ENCODE data around the gene GHITM.
"Not testable (repeated sequence)": the region's sequence is repeated elsewhere in the genome, so short reads cannot be mapped to it uniquely, and the experiment has no call there.

Gene GHITM

GRCh38 chr10:84176351-84176750, 37.0 kb downstream of the GHITM start:
- DNase-seq (ENCODE audit: low spot score) = no peak

- no peak for DNase-seq (ENCODE audit: low spot score)
Measured at GRCh38 chr10:84176836-84177474, 37.6 kb downstream of the GHITM start.

DNA sequence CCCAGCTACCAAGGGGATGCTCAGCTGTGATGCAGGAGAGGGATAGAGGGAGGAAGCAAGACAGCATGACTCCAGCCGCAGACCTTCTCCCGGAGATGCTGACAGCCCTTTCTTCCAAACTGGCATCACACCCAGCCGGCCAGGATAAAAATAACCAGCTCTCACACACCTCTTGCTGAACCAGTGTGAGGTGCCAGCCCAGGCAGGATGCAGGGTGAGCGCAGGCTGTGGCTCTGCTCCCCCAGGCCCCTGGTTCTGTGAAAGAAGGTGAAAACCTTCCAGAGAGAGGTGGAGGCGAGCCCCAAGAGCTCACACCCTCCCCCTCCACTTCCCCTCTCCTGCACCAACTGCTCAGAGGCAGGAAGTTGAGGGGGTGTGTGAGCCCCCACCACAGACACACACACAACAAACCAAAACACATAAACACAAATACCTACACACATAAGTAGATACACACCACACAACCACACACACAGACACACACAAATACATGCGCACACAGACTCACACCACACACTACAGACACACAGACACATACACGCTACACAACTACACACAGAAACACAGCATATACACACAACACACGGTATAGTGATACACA, 38.3 kb downstream of the GHITM start:
- no peak for DNase-seq (ENCODE audit: low spot score)

- DNase-seq (ENCODE audit: low spot score) = no peak
Measured at GRCh38 chr10:84178160-84178609, 38.9 kb downstream of the GHITM start.

GRCh38 chr10:84179059-84179710, 39.9 kb downstream of the GHITM start:
- peak; percentile 28 for DNase-seq (ENCODE audit: low spot score)

- not testable (repeated sequence) for DNase-seq (ENCODE audit: low spot score)
Measured at GRCh38 chr10:84180386-84180785, 41.1 kb downstream of the GHITM start.

- DNase-seq (ENCODE audit: low spot score) = no peak
Measured at GRCh38 chr10:84181631-84182030, 42.3 kb downstream of the GHITM start.

- DNase-seq (ENCODE audit: low spot score) = no peak
Measured at GRCh38 chr10:84184517-84184916, 45.2 kb downstream of the GHITM start.

DNA sequence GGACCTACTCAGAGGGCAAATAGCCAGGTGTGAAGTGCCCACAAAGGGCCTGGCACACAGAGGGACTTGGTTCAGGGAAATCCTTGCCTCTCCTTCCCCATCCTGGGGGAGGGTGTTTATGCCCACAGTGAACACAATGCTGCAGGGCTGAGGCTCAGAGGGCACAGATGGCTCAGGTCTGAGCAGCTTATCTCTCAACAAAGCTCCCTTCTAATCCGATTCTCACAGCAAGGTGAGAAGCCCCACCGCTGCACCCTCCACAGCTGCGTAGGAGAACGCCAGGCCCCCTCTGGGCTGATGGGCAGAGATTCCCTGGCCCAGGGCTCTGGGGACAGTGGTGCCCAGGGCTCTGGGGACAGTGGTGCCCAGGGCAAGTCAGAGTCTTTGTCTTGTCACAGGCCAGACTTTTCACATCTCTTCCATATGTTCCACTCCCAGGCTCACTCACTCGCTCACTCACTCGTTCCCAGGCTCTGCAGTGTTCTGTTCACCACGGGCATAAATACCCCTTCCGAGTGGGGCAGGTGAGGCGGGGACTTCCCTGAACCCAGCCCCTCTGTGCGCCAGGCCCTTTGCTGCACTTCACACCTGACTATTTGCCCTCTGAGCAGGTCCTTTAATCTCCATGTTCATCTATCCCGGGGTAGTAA, 46.3 kb downstream of the GHITM start:
- DNase-seq (ENCODE audit: low spot score) = no peak

- DNase-seq (ENCODE audit: low spot score) = no peak
Measured at GRCh38 chr10:84188815-84189214, 49.5 kb downstream of the GHITM start.

GRCh38 chr10:84190621-84191020, 51.3 kb downstream of the GHITM start:
- no peak for DNase-seq (ENCODE audit: low spot score)

- DNase-seq (ENCODE audit: low spot score) = no peak
Measured at GRCh38 chr10:84191106-84191505, 51.8 kb downstream of the GHITM start.

- DNase-seq (ENCODE audit: low spot score) = no peak
Measured at GRCh38 chr10:84193327-84193726, 54.0 kb downstream of the GHITM start.

- no peak for DNase-seq (ENCODE audit: low spot score)
Measured at GRCh38 chr10:84193846-84194423, 54.6 kb downstream of the GHITM start.

DNA sequence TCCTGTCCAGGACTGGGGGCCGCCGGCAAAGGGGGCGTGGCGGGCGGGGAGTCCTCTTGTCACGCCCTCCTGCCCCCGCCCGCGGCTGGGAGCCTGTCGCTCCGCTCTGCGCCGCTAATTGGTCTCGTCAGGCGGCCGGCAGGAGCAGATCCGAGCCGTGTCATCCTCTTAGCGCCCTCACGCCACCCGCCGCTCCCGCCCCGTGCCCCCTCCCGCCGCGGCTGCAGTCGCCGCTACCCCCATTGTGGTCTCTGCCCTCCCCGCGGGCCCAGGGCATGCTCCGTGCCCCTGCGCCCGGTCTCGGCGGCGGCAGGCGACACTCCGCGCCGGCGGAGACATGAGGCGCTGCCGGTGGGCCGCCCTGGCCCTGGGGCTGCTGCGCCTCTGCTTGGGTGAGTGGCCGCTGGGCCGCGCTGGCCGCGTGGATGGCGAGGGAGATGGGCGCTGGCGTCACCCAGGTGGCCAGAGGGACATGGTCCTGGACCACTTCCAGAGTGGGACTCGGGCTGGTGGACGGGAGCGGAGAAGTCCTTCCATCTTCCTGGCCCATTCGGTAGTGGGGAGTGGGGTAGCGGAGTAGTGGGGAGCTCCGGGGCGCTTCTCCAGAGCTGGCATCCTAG, 55.2 kb downstream of the GHITM start, which contains the start of gene CDHR1:
Gene CDHR1, plus strand, starts transcription at position 114 of the 620 bp plus-strand sequence. Its CDS starts 224 bp downstream, at position 338.
- DNase-seq (ENCODE audit: low spot score) = peak; percentile 45

DNA sequence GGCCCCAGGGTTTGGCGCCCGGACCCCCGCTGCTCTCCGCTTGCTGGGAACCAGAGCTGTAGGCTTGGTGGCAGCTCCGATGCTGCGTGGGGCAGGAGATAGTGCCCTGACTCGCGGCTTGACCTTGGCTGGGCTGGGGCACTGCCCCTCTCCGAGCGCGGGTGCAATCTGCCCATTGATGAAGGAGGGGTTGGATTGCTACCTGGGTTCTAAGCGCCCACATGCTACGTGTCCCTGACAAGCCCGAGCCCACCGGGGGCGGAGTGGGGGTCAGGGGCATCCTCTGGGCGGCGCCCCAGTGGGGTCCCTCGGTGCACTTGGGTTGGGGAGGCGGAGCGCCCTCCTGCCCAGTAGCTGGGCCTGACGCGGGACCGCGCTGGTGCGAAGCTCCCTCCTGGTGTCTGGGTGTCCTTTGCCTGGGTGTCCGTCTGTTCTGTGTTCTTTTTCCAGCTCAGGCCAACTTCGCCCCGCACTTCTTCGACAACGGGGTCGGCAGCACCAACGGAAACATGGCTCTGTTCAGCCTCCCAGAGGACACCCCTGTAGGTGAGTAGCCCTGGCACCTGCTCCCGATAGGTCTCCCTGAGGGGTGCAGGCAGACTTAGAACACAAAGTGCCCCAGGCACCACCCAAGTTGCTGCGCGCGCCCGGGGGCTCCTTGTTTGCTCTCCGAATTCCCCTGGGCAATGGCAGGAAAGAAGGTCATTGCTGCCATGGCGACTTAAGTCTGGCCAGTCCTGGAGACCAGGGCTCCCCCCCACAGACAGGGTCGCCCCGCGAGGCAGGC, 55.9 kb downstream of the GHITM start:
- DNase-seq (ENCODE audit: low spot score) = no peak

DNA sequence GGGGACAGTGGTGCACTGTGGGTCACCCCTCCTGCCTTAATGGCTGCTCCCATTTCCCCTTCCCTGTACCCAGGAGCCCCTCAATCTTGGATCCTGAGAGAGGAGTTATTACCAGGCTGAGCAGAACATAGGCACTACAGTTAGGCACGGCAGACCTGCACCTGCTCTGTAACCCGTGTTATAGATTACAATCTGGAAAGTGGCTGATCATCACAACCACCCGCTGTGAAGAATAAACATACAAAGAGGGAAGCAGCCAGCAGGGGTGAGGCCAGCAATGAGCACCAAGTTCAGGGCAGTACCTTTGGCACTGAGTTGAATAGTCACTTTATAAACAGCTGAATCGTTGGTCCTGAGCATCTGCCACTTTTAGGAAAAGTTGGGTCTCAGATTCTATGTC, 56.8 kb downstream of the GHITM start:
- DNase-seq (ENCODE audit: low spot score) = no peak

DNA sequence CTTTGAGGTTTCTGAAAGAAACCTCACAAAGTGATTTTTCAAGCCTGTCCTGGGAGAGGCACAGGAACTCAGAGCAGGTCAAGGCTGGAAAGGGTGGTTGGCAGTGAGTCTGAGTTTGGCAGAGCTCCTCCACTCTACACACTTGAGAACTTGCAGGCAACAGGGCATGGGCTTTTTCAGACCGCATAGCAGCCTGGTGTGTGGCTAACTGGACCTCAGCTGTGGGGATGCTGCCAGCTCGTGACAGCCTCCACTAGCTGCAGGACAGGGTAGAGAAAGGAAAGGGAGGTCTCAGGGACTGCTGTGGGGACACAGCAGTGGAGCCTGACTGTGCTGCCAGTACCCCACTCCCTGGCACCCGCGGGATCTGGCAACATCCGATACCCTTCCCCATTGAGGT, 57.6 kb downstream of the GHITM start:
- DNase-seq (ENCODE audit: low spot score) = no peak

GRCh38 chr10:84197643-84198042, 58.3 kb downstream of the GHITM start:
- no peak for DNase-seq (ENCODE audit: low spot score)

GRCh38 chr10:84198206-84198915, 59.1 kb downstream of the GHITM start:
- no peak for DNase-seq (ENCODE audit: low spot score)

Data from putamen (tissue), 1 donor.